NCI-H2227 (cell line): ENCODE results near the gene ZDHHC7.
"Not testable (repeated sequence)": the region's sequence is repeated elsewhere in the genome, so short reads cannot be mapped to it uniquely, and the experiment has no call there.

Source experiments
- DNase-seq: peaks from one replicate; lab custom pipeline; 2025; ENCODE audit not compliant: unreplicated experiment; lab: John Stamatoyannopoulos, UW

ZDHHC7 gene

DNA sequence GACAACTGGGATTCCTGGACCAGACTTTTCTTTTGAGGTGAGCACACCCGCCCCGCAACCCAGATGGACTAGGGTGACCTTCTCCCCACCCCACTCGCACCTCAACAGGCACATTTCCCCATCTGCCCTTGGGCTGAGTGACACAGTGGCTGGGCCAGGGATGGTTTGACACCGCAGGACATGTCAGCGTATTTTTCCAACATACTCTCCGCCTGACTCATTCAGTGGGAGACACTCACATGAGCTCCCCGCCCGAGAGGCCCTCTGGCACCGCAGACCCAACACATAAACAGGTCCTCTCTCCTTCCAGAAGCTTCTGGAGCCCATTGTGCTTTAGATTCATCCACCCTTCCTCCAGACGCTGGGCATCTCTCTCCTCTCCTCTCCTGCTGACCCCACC, 69.4 kb downstream of the ZDHHC7 start:
- no peak for DNase-seq

- DNase-seq: no peak
Measured at GRCh38 chr16:84940670-84941551, 70.4 kb downstream of the ZDHHC7 start.

DNA sequence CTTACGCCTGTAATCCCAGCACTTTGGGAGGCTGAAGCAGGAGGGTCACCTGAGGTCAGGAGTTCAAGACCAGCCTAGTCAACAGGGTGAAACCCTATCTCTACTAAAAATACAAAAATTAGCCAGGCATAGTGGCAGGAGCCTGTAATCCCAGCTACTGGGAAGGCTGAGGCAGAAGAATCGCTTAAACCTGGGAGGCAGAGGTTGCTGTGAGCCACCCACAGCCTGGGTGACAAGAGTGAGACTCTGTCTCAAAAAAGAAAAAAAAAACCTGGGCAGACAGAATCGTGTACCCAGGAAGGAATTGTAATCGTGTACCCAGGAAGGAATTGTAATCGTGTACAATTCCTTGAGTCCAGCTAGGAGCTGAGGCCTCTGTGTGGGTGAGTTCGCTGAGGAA, 72.7 kb downstream of the ZDHHC7 start:
- DNase-seq: not testable (repeated sequence)

GRCh38 chr16:84937196-84938005, 73.9 kb downstream of the ZDHHC7 start:
- DNase-seq: no peak

DNA sequence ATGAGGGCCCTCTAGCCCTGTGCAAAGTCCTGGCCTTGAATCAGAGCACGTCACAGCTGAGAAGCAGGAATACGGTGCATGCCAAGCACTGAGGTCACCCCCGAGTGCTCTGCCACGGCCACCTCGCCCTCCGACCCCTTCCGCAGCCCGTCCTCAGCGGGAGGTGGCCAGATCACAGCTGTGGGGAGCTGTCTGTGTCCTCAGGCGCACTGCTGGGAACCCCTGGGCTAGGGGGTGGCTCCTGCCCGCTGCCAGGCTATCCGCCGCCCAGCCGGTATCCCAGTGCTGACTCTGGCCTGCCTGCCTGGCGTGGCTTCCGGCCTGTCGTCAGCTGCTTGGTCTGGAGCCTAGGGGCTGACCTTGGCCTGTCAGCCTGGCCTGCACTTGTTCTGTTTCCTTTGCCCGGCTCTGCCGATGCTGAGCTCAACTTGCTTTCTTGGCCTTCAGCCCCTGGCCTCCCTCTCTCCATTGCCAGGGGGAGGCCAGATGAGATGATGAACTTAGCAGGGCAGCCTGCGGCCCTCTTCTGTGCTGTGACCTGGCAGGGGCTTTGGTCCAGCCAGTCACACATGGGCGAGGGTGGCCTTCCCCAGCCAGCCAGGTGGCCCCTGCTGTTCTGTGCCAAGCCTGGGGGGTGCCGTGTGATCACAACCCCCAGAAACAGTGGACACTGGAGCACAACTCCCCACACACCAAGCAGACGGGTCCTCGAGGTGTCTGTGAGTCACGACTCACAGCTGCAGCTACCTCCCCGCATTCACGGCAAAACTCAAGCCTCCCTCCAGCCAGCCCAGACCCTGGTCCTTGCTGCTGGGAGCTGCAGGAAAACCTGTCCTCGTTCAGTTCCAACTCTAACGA, 77.3 kb downstream of the ZDHHC7 start:
- no peak for DNase-seq

GRCh38 chr16:84932681-84933080, 78.7 kb downstream of the ZDHHC7 start:
- no peak for DNase-seq

GRCh38 chr16:84931506-84931905, 79.8 kb downstream of the ZDHHC7 start:
- DNase-seq: no peak

- no peak for DNase-seq
Measured at GRCh38 chr16:84931107-84931494, 80.2 kb downstream of the ZDHHC7 start.

DNA sequence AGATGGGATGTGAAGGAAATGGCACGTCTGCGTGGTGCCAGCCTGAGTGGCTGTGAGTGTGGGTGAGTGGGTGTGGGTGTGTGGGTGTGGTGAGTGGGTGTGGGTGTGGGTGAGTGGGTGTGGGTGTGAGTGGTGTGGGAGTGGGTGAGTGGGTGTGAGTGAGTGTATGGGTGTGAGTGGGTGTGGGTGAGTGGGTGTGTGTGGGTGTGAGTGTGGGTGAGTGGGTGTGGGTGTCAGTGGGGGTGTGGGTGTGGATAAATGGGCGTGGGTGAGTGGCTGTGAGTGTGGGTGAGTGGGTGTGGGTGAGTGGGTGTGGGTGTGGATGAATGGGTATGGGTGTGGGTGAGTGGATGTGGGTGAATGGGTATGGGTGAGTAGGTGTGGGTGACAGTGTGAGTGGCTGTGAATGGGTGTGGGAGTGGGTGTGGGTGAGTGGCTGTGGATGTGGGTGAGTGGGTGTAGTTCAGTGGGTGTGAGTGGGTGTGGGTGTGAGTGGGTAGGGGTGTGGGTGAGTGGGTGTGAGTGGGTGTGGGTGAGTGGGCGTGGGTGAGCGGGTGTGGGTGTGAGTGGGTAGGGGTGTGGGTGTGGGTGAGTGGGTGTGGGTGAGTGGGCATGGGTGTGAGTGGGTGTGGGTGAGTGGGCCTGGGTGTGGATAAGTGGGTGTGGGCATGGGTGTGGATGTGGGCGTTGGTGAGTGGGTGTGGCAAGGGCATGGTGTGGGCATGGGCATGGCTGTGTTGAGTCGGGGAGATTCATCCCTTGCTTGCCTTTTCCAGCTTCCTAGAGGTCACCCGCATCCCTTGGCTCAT, 80.8 kb downstream of the ZDHHC7 start:
- no peak for DNase-seq

- DNase-seq: no peak
Measured at GRCh38 chr16:84929421-84930297, 81.7 kb downstream of the ZDHHC7 start.

GRCh38 chr16:84928679-84929420, 82.5 kb downstream of the ZDHHC7 start:
- DNase-seq: peak; percentile 68

GRCh38 chr16:84927621-84928591, 83.4 kb downstream of the ZDHHC7 start:
- DNase-seq: no peak

DNA sequence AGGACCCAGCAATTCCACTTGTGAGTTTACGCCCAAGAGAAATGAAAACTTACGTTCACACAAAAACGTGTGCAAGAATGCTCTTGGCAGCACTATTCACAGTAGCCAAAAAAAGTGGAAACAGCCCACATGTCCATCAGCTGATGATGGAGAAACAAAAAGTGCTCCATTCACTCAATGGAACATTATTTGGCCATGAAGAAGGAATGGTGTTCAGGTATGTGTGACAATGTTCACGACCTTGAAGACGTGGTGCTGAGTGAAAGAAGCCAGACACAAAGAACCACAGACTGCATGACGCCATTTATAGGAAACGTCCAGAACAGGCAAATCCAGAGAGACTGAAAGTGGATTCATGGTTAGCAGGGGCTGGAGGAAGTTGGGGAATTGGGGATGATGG, 84.9 kb downstream of the ZDHHC7 start:
- no peak for DNase-seq

DNA sequence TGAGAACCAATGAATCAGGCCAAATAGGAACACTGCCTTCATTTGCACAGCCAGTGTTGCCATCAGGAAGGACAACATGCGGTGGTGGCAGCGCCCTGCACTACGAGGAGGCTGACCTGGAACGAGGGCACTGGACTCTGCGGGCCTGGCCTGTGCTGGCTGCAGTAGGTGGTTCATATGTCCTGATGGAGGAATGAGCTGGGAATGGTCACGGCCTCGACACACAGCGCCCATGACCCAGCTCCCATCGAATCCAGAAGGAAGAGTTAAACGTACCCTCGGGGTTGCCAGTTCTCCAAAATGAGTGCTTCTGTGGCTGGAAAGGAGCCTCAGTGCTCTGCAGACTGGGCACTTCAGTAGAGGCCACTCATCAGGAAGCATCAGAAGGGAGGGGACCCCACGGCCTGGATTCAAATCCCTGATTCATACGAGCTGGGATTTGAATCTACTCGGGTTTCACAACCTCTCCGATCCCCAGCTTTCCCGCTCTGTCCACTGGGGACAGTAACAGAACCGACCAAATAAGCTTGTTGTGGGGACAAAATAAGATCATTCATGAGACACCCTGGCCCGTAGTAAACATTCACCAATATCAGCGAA, 85.5 kb downstream of the ZDHHC7 start:
- no peak for DNase-seq

GRCh38 chr16:84925092-84925772, 86.1 kb downstream of the ZDHHC7 start:
- no peak for DNase-seq

- DNase-seq: no peak
Measured at GRCh38 chr16:84924331-84925091, 86.8 kb downstream of the ZDHHC7 start.
